ENCODE measurements around the gene RCC1.
"Not testable (repeated sequence)": the region's sequence is repeated elsewhere in the genome, so short reads cannot be mapped to it uniquely, and the experiment has no call there.

Gene RCC1

DNA sequence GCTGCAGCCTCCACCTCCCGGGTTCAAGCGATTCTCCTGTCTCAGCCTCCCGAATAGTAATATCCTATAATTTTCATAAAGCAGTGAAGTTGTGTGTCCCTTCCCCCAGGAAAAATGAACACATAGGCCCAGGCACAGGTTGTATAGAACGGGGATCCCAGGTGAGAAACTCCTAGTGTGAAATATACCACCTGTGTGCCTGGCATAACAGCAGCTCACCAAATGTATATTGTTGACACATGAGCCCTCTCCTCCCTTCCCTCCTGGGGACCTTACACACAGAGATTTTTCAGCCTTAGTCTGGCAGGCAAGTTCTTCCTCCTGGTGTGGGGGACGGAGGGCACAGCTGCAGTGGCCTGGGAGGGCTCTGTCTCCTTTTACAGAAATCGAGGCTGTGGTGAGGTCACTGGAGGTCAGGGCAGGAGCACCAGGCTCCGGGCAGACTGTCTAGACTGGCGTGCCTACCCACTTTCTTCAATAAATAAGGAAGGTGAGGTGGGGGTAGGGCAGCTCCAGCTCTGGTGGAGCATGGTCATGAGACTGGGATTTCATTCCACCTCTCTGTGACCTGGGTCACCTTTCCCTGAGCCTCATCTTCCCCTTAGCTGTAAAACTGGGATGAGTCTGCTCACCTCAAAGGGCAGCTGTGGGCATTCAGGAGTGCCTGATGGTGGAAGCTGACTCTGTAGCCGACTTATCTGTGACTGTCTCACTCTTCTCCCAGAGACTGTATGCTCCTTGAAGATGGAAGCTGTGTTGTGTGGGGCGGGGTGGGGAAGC lies 14.3 kb downstream of the RCC1 start:
- H4K20me1 ChIP-seq: peaks cover 94% of the 10 kb centered on the region
- H3K36me3 ChIP-seq: peaks cover 53% of the 10 kb centered on the region
- 0 out of 2 replicates have a peak overlapping the region, but pooled peaks have one; percentile 77 for H3K4me3 ChIP-seq
- H3K4me1 ChIP-seq: peaks cover 61% of the 10 kb centered on the region
- H3K9me3 ChIP-seq: no peaks in the 10 kb centered on the region
- no peaks in the 10 kb centered on the region for H3K27me3 ChIP-seq
- peak overlapping the region; percentile 96 for H3K4me2 ChIP-seq
- TF ChIP-seq Cebpa-rat (IDR thresholded peaks at IDR 0.05): no peak
- H3K27ac ChIP-seq: peak overlapping the region; percentile 24; the same call in 1 of the 2 replicates
- H3K9ac ChIP-seq: peak overlapping the region; percentile 94; the same call in 1 of the 2 replicates

- H3K27me3 ChIP-seq, H3K9me3 ChIP-seq, H3K4me3 ChIP-seq: not testable (repeated sequence)
- Histone ChIP-seq H3K4me2 (peak overlapping the region; percentile 96; the same call in 1 of the 2 replicates), H3K9ac (0 out of 2 replicates have a peak overlapping the region, but pooled peaks have one; percentile 94), H3K27ac (0 out of 2 replicates have a peak overlapping the region, but pooled peaks have one; percentile 24), H3K36me3 (peaks cover 56% of the 10 kb centered on the region), H3K4me1 (peaks cover 61% of the 10 kb centered on the region), H4K20me1 (peaks cover 94% of the 10 kb centered on the region)
Observed at GRCh38 chr1:28520796-28521195, 15.0 kb downstream of the RCC1 start.

GRCh38 chr1:28521502-28522164 lies 15.8 kb downstream of the RCC1 start:
- Histone ChIP-seq H3K9me3 (no peaks in the 10 kb centered on the region), H3K9ac (peak overlapping the region; percentile 34; the same call in 1 of the 2 replicates), H3K4me1 (peaks cover 61% of the 10 kb centered on the region), H3K27ac (peak overlapping the region; percentile 35), H3K4me2 (peak overlapping the region; percentile 55), H3K36me3 (peaks cover 64% of the 10 kb centered on the region), H3K4me3 (no peak overlapping the region), H4K20me1 (peaks cover 94% of the 10 kb centered on the region), H3K27me3 (no peaks in the 10 kb centered on the region)
- no peak for TF ChIP-seq Cebpa-rat (IDR thresholded peaks at IDR 0.05)

- Histone ChIP-seq H3K9ac (peak overlapping the region; percentile 34; the same call in 1 of the 2 replicates), H3K36me3 (peaks cover 73% of the 10 kb centered on the region), H3K4me1 (peaks cover 56% of the 10 kb centered on the region), H4K20me1 (peaks cover 94% of the 10 kb centered on the region)
- not testable (repeated sequence) for H3K27me3 ChIP-seq, H3K4me2 ChIP-seq, H3K4me3 ChIP-seq, H3K27ac ChIP-seq, H3K9me3 ChIP-seq
Observed at GRCh38 chr1:28522537-28522936, 16.7 kb downstream of the RCC1 start.

- H3K9ac ChIP-seq, H3K9me3 ChIP-seq, H3K4me3 ChIP-seq, H3K27ac ChIP-seq, H3K4me2 ChIP-seq, H3K27me3 ChIP-seq: not testable (repeated sequence)
- H3K4me1 ChIP-seq: peaks cover 39% of the 10 kb centered on the region
- H3K36me3 ChIP-seq: peaks cover 93% of the 10 kb centered on the region
- peaks cover 97% of the 10 kb centered on the region for H4K20me1 ChIP-seq
Observed at GRCh38 chr1:28525002-28525642, 19.3 kb downstream of the RCC1 start.

GRCh38 chr1:28526886-28527285 lies 21.0 kb downstream of the RCC1 start:
- peaks cover 94% of the 10 kb centered on the region for H3K36me3 ChIP-seq
- H3K27me3 ChIP-seq: no peaks in the 10 kb centered on the region
- H3K9ac ChIP-seq: no peak overlapping the region
- peaks cover 21% of the 10 kb centered on the region for H3K4me1 ChIP-seq
- no peak for TF ChIP-seq Cebpa-rat (IDR thresholded peaks at IDR 0.05)
- no peak overlapping the region for H3K4me3 ChIP-seq
- no peak overlapping the region for H3K27ac ChIP-seq
- peaks cover 88% of the 10 kb centered on the region for H4K20me1 ChIP-seq
- no peaks in the 10 kb centered on the region for H3K9me3 ChIP-seq
- no peak overlapping the region for H3K4me2 ChIP-seq

GRCh38 chr1:28530456-28530855 lies 24.6 kb downstream of the RCC1 start:
- H3K36me3 ChIP-seq: peaks cover 92% of the 10 kb centered on the region
- H3K9ac ChIP-seq: no peak overlapping the region
- no peak for TF ChIP-seq Cebpa-rat (IDR thresholded peaks at IDR 0.05)

DNA sequence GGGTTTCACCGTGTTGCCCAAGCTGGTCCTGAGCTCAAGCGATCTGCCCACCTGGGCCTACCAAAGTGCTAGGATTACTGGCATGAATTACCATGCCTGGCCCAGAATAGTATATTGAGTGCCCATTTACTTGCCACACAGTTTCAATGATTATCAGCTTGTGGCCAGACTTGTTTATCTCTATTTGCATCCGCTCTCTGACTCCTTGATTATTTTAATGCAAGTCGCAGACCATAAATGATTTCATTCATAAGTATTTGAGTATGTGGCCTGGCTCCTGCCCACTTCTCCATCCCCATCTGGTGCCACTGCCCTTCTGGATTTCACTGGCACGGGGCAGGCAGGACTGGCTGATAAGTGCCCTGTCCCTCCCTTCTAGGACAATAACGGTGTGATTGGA lies 28.8 kb downstream of the RCC1 start:
- no peak overlapping the region for H3K4me2 ChIP-seq
- H3K36me3 ChIP-seq: peaks cover 96% of the 10 kb centered on the region
- no peak overlapping the region for H3K9ac ChIP-seq
- no peak overlapping the region for H3K27ac ChIP-seq
- H3K4me1 ChIP-seq: peaks cover 16% of the 10 kb centered on the region; the same call in 1 of the 2 replicates
- no peak for TF ChIP-seq Cebpa-rat (IDR thresholded peaks at IDR 0.05)
- peaks cover 13% of the 10 kb centered on the region for H4K20me1 ChIP-seq
- no peak overlapping the region for H3K4me3 ChIP-seq
- no peaks in the 10 kb centered on the region for H3K27me3 ChIP-seq
- no peaks in the 10 kb centered on the region for H3K9me3 ChIP-seq

More at GRCh38 chr1:28530456-28530855, 24.6 kb downstream of the RCC1 start:
- Histone ChIP-seq H4K20me1 (peaks cover 52% of the 10 kb centered on the region), H3K4me3 (no peak overlapping the region), H3K27ac (no peak overlapping the region), H3K4me1 (no peaks in the 10 kb centered on the region), H3K27me3 (no peaks in the 10 kb centered on the region), H3K9me3 (no peaks in the 10 kb centered on the region), H3K4me2 (no peak overlapping the region)

- H3K9me3 ChIP-seq: no peaks in the 10 kb centered on the region
- H3K4me3 ChIP-seq: no peak overlapping the region
- peaks cover 16% of the 10 kb centered on the region; the same call in 1 of the 2 replicates for H3K4me1 ChIP-seq
- H4K20me1 ChIP-seq: peaks cover 8% of the 10 kb centered on the region
- H3K9ac ChIP-seq: no peak overlapping the region
- TF ChIP-seq Cebpa-rat (IDR thresholded peaks at IDR 0.05): no peak
- no peaks in the 10 kb centered on the region for H3K27me3 ChIP-seq
- peaks cover 96% of the 10 kb centered on the region for H3K36me3 ChIP-seq
- no peak overlapping the region for H3K4me2 ChIP-seq
- H3K27ac ChIP-seq: no peak overlapping the region
Observed at GRCh38 chr1:28535180-28535579, 29.3 kb downstream of the RCC1 start.

Measured in BLaER1 (cell line).